Neutrophil (primary cell): Measurements from ENCODE around the gene P2RY12.

Source experiments
- H3K27ac ChIP-seq: fragments of 200-600 bp; sonication (generic); 2 replicates; pipeline ENCODE4 v1.5.1; 2016; ENCODE audit warnings: mild to moderate bottlenecking, moderate library complexity
- H3K27me3 ChIP-seq: fragments of 200-600 bp; sonication (generic); 2 replicates; pipeline ENCODE4 v1.6.0; 2016; ENCODE audit warnings: mild to moderate bottlenecking
- H3K36me3 ChIP-seq: fragments of 200-600 bp; sonication (generic); 2 replicates; pipeline ENCODE4 v1.5.1; 2017
- H3K4me1 ChIP-seq, 2 experiments: fragments of 200-600 bp in 1 of 2; sonication (generic) in 1 of 2; 1 replicate in 1 of 2; 2 replicates in 1 of 2; pipeline versions ENCODE4 v1.5.1 to v1.6.1; 2013 to 2016; ENCODE audit warnings: low read depth in 1 of 2, low read length in 1 of 2, mild to moderate bottlenecking in 1 of 2, moderate library complexity in 1 of 2; ENCODE audit not compliant: control insufficient read depth in 1 of 2, insufficient read depth in 1 of 2
- H3K4me3 ChIP-seq, 2 experiments: fragments of 200-600 bp in 1 of 2; sonication (generic) in 1 of 2; 1 replicate in 1 of 2; 2 replicates in 1 of 2; pipeline ENCODE4 v1.5.1; 2013 to 2016; ENCODE audit warnings: low read depth in 1 of 2, low read length in 1 of 2, mild to moderate bottlenecking in 1 of 2, moderate library complexity in 1 of 2
- H3K9me3 ChIP-seq: fragments of 200-600 bp; sonication (generic); 2 replicates; pipeline ENCODE4 v1.5.1; 2016
- CTCF ChIP-seq: fragments of 200-600 bp; sonication (generic); IDR thresholded peaks from 2 replicates; pipeline ENCODE4 v1.5.1; 2016; ENCODE audit warnings: antibody characterized with exemption

Gene P2RY12

GRCh38 chr3:151357463-151357850 lies 27.1 kb downstream of the P2RY12 start:
- no peaks in the 10 kb centered on the region for H3K9me3 ChIP-seq
- no peaks in the 10 kb centered on the region for H3K27me3 ChIP-seq
- H3K4me1 ChIP-seq: peaks cover 42 to 50% of the 10 kb centered on the region in 2 experiments
- H3K36me3 ChIP-seq: no peaks in the 10 kb centered on the region
- peak overlapping the region; percentile 67 for H3K27ac ChIP-seq
- no peak overlapping the region for H3K4me3 ChIP-seq
- no peak for TF ChIP-seq CTCF

- peaks cover 42 to 50% of the 10 kb centered on the region in 2 experiments for H3K4me1 ChIP-seq
- no peak for TF ChIP-seq CTCF
- H3K27ac ChIP-seq: peak overlapping the region; percentile 67
- H3K36me3 ChIP-seq: no peaks in the 10 kb centered on the region
- H3K9me3 ChIP-seq: no peaks in the 10 kb centered on the region
- H3K27me3 ChIP-seq: no peaks in the 10 kb centered on the region
- H3K4me3 ChIP-seq: no peak overlapping the region
Measured at GRCh38 chr3:151356794-151357462, 27.6 kb downstream of the P2RY12 start.

- Histone ChIP-seq H3K9me3 (no peaks in the 10 kb centered on the region), H3K4me1 (peaks cover 76 to 78% of the 10 kb centered on the region in 2 experiments), H3K4me3 (peak overlapping the region; percentile 31 to 43), H3K27me3 (no peaks in the 10 kb centered on the region), H3K27ac (peak overlapping the region; percentile 95), H3K36me3 (no peaks in the 10 kb centered on the region)
- TF ChIP-seq CTCF: no peak
Measured at GRCh38 chr3:151351648-151352047, 32.9 kb downstream of the P2RY12 start.

- Histone ChIP-seq H3K27ac (peak overlapping the region; percentile 95), H3K4me3 (peak overlapping the region; percentile 31 to 43), H3K36me3 (no peaks in the 10 kb centered on the region), H3K9me3 (no peaks in the 10 kb centered on the region), H3K4me1 (peaks cover 77 to 80% of the 10 kb centered on the region in 2 experiments), H3K27me3 (no peaks in the 10 kb centered on the region)
- TF ChIP-seq CTCF: no peak
Measured at GRCh38 chr3:151351219-151351618, 33.3 kb downstream of the P2RY12 start.

GRCh38 chr3:151350656-151351055 lies 33.9 kb downstream of the P2RY12 start:
- Histone ChIP-seq H3K36me3 (no peaks in the 10 kb centered on the region), H3K4me1 (peaks cover 74 to 80% of the 10 kb centered on the region in 2 experiments), H3K4me3 (peak overlapping the region in 1 of 2 experiments; percentile 43), H3K27me3 (no peaks in the 10 kb centered on the region), H3K9me3 (no peaks in the 10 kb centered on the region), H3K27ac (peak overlapping the region; percentile 95)
- no peak for TF ChIP-seq CTCF
